Naive B cell (primary cell): ENCODE measurements around the gene TOGARAM1. TPM values are rescaled to one million over a fixed set of nuclear protein-coding genes. Genes with fewer than 3 reads are reported as not detected.
A peak's percentile ranks its signal among the peaks of the same experiment; 100 is the strongest.

Source experiments
- ATAC-seq, 2 donors: fragments of 150-1000 bp; cut with Tn5 transposase; 2 replicates each; pipeline ENCODE4 v1.10.0; 2021; ENCODE audit warnings: low read depth in 2 of 2, mild to moderate bottlenecking in 2 of 2, moderate library complexity in 2 of 2
- DNase-seq: peaks from one replicate; pipeline ENCODE4 v3.0.0; 2022
- H3K27ac Mint-ChIP-seq, 6 donors: one replicate each; pipeline ENCODE4 v1.8.0; 2020 to 2022; ENCODE audit warnings: mild to moderate bottlenecking in 6 of 6, mixed read lengths in 6 of 6, moderate library complexity in 5 of 6, inconsistent platforms in 2 of 6
- H3K27me3 Mint-ChIP-seq, 3 donors: one replicate each; pipeline ENCODE4 v1.8.0; 2021 to 2022; ENCODE audit warnings: mixed read lengths in 3 of 3, mild to moderate bottlenecking in 1 of 3
- H3K36me3 Mint-ChIP-seq, 2 donors: one replicate each; pipeline ENCODE4 v1.8.0; 2020 to 2022; ENCODE audit warnings: mixed read lengths in 2 of 2, inconsistent platforms in 1 of 2, mild to moderate bottlenecking in 1 of 2
- H3K4me1 Mint-ChIP-seq, 3 donors: one replicate each; pipeline ENCODE4 v1.8.0; 2020 to 2022; ENCODE audit warnings: mixed read lengths in 3 of 3, inconsistent platforms in 1 of 3, mild to moderate bottlenecking in 1 of 3, moderate library complexity in 1 of 3
- H3K4me3 Mint-ChIP-seq, 8 donors: one replicate each; pipeline ENCODE4 v1.8.0; 2020 to 2022; ENCODE audit warnings: mild to moderate bottlenecking in 8 of 8, mixed read lengths in 8 of 8, moderate library complexity in 8 of 8, inconsistent platforms in 2 of 8
- H3K9me3 Mint-ChIP-seq, 7 donors: one replicate each; pipeline ENCODE4 v1.8.0; 2020 to 2022; ENCODE audit warnings: mixed read lengths in 7 of 7, mild to moderate bottlenecking in 5 of 7, inconsistent platforms in 2 of 7, moderate library complexity in 1 of 7
- polyA plus RNA-seq, 6 donors: library from polyadenylated mRNA; unstranded; fragments of 300-500 nt; fragmentation: Illumina TruSeq; gene quantifications; one replicate each; pipeline ENCODE4 v1.2.3, GENCODE V29; 2021; ENCODE audit warnings: low read depth in 6 of 6

Gene TOGARAM1
- polyA plus RNA-seq, 6 donors from 2014 or later = 13.0 to 27.0 (median 15.8) TPM

DNA sequence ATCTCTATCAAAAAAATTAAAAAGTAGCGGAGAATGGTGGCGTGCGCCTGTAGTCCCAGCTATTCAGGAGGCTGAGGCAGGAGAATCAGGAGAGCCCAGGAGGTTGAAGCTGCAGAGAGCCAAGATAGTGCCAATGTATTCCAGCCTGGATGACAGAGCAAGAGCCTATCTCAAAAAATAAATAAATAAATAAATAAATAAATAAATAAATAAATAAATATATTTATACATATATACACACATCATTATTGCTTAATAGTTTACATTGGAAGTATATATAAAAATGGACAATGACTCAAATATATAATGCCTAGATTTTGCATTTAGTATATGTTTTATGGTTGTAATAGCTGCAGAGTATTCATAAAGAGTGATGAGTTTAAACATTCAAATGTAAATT, 53.1 kb downstream of the TOGARAM1 start:
- Mint-ChIP-seq H3K27me3 (no peaks in the 10 kb centered on the region), H3K4me1 (no peaks in the 10 kb centered on the region), H3K4me3 (no peak overlapping the region), H3K9me3 (no peaks in the 10 kb centered on the region), H3K36me3 (peaks cover 21% of the 10 kb centered on the region in 2 donors), H3K27ac (no peak overlapping the region)
- DNase-seq = no peak
- ATAC-seq = no peak

DNA sequence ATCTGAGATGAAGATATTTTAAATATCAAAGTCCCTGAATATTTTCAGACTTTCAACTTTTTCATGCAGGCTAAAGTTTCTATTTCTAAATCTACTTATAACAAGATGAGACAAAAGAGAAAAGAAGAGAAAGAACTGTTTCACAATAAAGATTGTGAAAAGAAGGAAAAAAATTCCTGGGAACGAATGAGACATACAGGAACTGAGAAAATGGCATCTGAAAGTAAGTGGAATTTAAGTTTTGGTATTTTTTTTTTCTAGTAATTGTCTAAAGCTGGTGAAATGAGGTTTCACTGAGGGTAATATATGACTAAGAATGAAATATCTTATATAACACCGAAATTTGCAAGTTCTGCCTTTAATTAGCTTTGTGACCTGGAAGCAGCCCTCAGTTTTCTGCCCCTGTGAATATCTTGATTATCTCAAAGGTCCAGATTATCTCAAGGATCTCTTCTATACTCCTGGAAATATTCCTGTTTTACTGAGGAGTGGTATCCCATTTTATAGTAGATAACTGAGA, 66.2 kb downstream of the TOGARAM1 start:
- no peaks in the 10 kb centered on the region for H3K9me3 Mint-ChIP-seq
- H3K4me1 Mint-ChIP-seq = no peaks in the 10 kb centered on the region
- peak overlapping the region in 1 of 6 donors; percentile 56 for H3K27ac Mint-ChIP-seq
- no peaks in the 10 kb centered on the region for H3K27me3 Mint-ChIP-seq
- no peak overlapping the region for H3K4me3 Mint-ChIP-seq
- peaks cover 0 to 10% of the 10 kb centered on the region in 2 donors for H3K36me3 Mint-ChIP-seq
- DNase-seq = no peak
- no peak for ATAC-seq

DNA sequence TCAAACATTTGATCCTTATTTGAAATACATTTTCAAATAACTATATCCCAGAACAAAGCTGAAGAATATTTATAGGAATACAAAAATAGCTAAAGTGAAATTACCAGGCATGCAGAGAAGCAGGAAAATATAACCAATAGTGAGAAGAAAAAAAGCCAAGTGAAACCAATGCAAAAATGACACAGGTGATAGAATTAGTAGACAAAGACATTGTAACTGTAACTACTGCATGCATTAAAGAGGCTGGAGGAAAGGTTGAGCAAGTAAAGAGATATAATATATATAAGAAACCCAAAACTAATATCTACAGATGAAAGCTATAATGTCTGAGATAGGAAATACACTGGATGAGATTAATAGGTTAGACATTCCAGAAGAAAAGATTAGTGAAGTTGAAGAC, 72.7 kb downstream of the TOGARAM1 start:
- no peak for ATAC-seq
- peak overlapping the region in 1 of 6 donors; percentile 21 for H3K27ac Mint-ChIP-seq
- H3K4me1 Mint-ChIP-seq = no peaks in the 10 kb centered on the region
- no peaks in the 10 kb centered on the region for H3K27me3 Mint-ChIP-seq
- H3K9me3 Mint-ChIP-seq = peaks cover 0 to 2% (median 0%) of the 10 kb centered on the region in 7 donors
- no peak for DNase-seq
- peaks cover 13 to 22% of the 10 kb centered on the region in 2 donors for H3K36me3 Mint-ChIP-seq
- H3K4me3 Mint-ChIP-seq = no peak overlapping the region

- H3K27ac Mint-ChIP-seq = no peak overlapping the region
- no peaks in the 10 kb centered on the region for H3K27me3 Mint-ChIP-seq
- H3K4me3 Mint-ChIP-seq = no peak overlapping the region
- peaks cover 13 to 27% of the 10 kb centered on the region in 2 donors for H3K36me3 Mint-ChIP-seq
- no peaks in the 10 kb centered on the region for H3K4me1 Mint-ChIP-seq
- peaks cover 0 to 2% (median 0%) of the 10 kb centered on the region in 7 donors for H3K9me3 Mint-ChIP-seq
- DNase-seq (no peak), ATAC-seq (no peak)
Measured at GRCh38 chr14:45038256-45038655, 76.3 kb downstream of the TOGARAM1 start.

DNA sequence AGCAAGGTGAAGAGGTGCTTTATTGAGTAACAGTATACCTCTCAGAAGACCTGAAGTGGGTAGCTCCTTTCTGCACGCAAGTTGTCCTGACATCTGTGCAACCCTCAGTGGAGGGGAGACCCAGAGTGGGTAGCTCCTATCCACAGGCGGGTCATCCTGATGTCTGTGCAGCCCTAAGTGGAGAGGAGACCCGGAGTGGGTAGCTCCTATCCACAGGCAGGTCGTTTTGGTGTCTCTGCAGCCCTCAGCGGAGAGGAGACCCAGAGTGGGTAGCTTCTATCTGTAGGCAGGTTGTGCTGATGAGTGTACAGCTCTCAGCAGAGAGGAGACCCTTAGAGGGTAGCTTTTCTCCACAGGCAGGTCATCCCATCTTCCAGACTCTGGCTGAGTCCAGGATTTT, 76.9 kb downstream of the TOGARAM1 start:
- Mint-ChIP-seq H3K9me3 (peaks cover 0 to 2% (median 0%) of the 10 kb centered on the region in 7 donors), H3K4me1 (no peaks in the 10 kb centered on the region), H3K27me3 (no peaks in the 10 kb centered on the region), H3K4me3 (no peak overlapping the region), H3K36me3 (peaks cover 13 to 21% of the 10 kb centered on the region in 2 donors), H3K27ac (no peak overlapping the region)
- no peak for ATAC-seq
- DNase-seq = no peak

DNA sequence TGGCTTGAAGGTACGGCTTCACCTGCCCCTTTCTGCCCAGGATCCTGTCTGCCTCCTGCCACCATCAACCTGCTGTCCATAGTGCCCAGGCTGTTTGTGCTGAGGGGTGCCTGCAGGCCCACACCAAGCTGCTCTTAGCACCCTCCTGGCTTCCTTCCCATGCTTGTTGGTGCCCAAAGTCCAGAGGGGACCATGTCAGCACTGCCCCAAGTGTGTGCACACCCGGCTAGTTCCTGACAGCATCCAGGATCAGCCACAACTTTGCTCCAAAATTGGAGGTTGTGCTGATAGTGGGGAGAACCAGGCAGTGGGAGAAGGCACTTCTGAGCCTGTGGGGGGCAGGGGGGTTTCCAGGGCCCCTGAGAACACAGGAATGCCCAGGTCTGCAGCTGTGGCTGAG, 77.4 kb downstream of the TOGARAM1 start:
- H3K4me1 Mint-ChIP-seq = no peaks in the 10 kb centered on the region
- no peaks in the 10 kb centered on the region for H3K27me3 Mint-ChIP-seq
- DNase-seq (no peak), ATAC-seq (no peak)
- H3K27ac Mint-ChIP-seq = no peak overlapping the region
- no peak overlapping the region for H3K4me3 Mint-ChIP-seq
- H3K36me3 Mint-ChIP-seq = peaks cover 12 to 20% of the 10 kb centered on the region in 2 donors
- H3K9me3 Mint-ChIP-seq = peaks cover 0 to 2% (median 0%) of the 10 kb centered on the region in 7 donors

DNA sequence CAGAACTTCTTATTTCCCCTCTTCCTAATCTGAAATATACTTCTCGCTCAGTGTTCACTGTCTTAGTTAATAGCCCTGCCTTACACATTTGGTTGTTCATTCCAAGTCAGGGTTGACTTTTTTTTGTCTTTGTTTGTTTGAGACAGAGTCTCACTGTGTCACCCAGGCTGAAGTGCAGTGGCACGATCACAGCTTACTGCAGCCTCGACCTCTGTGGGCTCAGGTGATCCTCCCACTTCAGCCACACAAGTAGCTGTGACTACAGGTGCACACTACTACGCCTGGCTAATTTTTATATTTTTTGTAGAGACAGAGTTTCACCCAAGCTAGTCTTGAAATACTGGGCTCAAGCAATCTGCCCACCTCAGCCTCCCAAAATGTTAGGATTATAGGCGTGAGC, 79.7 kb downstream of the TOGARAM1 start:
- Mint-ChIP-seq H3K4me1 (no peaks in the 10 kb centered on the region), H3K27me3 (no peaks in the 10 kb centered on the region), H3K27ac (peak overlapping the region in 2 of 6 donors; percentile 57 to 69), H3K4me3 (no peak overlapping the region), H3K9me3 (peaks cover 0 to 2% (median 0%) of the 10 kb centered on the region in 7 donors), H3K36me3 (peaks cover 3 to 17% of the 10 kb centered on the region in 2 donors)
- no peak for DNase-seq
- ATAC-seq = no peak

DNA sequence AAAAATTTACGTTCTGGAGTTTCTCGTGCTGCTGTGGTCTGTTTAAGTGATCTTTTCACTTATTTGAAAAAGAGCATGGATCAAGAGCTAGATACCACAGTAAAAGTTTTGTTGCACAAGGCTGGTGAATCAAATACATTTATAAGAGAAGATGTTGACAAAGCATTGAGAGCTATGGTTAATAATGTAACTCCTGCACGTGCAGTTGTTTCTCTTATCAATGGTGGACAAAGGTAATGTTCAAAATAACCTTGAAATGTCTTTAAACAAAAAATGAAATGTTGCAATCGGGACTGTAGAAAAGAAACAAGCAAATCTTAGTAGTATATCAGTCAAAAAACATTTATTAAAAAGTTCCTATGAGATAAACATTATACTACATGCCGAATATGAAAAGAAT, 82.6 kb downstream of the TOGARAM1 start:
- ATAC-seq (no peak), DNase-seq (no peak)
- no peaks in the 10 kb centered on the region for H3K9me3 Mint-ChIP-seq
- H3K27ac Mint-ChIP-seq = no peak overlapping the region
- H3K4me1 Mint-ChIP-seq = peaks cover 4 to 9% (median 7%) of the 10 kb centered on the region in 3 donors
- no peaks in the 10 kb centered on the region for H3K27me3 Mint-ChIP-seq
- peaks cover 8% of the 10 kb centered on the region in 2 donors for H3K36me3 Mint-ChIP-seq
- H3K4me3 Mint-ChIP-seq = no peak overlapping the region

- Mint-ChIP-seq H3K4me1 (peaks cover 4 to 9% (median 8%) of the 10 kb centered on the region in 3 donors), H3K9me3 (no peaks in the 10 kb centered on the region), H3K4me3 (no peak overlapping the region), H3K27me3 (no peaks in the 10 kb centered on the region), H3K36me3 (peaks cover 4 to 8% of the 10 kb centered on the region in 2 donors), H3K27ac (peak overlapping the region in 2 of 6 donors; percentile 51 to 84)
- DNase-seq (no peak), ATAC-seq (no peak)
Measured at GRCh38 chr14:45048385-45048784, 86.4 kb downstream of the TOGARAM1 start.

GRCh38 chr14:45051180-45051579, 89.2 kb downstream of the TOGARAM1 start:
- H3K4me3 Mint-ChIP-seq = no peak overlapping the region
- no peak overlapping the region for H3K27ac Mint-ChIP-seq
- no peaks in the 10 kb centered on the region for H3K27me3 Mint-ChIP-seq
- DNase-seq = no peak
- H3K36me3 Mint-ChIP-seq = peaks cover 8 to 9% of the 10 kb centered on the region in 2 donors
- no peak for ATAC-seq
- peaks cover 4 to 9% (median 8%) of the 10 kb centered on the region in 3 donors for H3K4me1 Mint-ChIP-seq
- H3K9me3 Mint-ChIP-seq = no peaks in the 10 kb centered on the region

DNA sequence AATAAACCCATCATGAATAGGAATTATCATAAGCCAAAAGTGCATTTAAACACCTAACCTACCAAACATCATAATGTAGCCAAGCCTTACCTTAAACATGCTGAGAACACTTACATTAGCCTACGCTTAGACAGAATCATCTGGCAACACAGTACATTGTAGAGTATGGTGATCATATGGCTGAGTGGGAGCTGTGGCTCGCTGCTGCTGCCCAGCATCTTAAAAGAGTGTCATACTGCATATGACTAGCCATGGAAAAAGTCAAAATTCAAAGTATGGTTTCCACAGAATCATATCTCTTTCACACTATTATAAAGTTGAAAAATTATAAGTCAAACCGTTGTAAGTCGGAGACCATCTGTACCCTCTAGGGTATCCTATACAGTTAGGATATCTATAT, 89.9 kb downstream of the TOGARAM1 start:
- Mint-ChIP-seq H3K4me1 (peaks cover 4 to 9% (median 8%) of the 10 kb centered on the region in 3 donors), H3K9me3 (no peaks in the 10 kb centered on the region), H3K27ac (no peak overlapping the region), H3K4me3 (no peak overlapping the region), H3K27me3 (no peaks in the 10 kb centered on the region), H3K36me3 (peaks cover 3 to 14% of the 10 kb centered on the region in 2 donors)
- DNase-seq (no peak), ATAC-seq (no peak)

- H3K9me3 Mint-ChIP-seq = no peaks in the 10 kb centered on the region
- no peaks in the 10 kb centered on the region for H3K27me3 Mint-ChIP-seq
- peak overlapping the region in 4 of 6 donors; percentile 1 to 57 (median 22) for H3K27ac Mint-ChIP-seq
- no peaks in the 10 kb centered on the region for H3K4me1 Mint-ChIP-seq
- H3K36me3 Mint-ChIP-seq = peaks cover 12 to 28% of the 10 kb centered on the region in 2 donors
- no peak for DNase-seq
- ATAC-seq = no peak
- no peak overlapping the region for H3K4me3 Mint-ChIP-seq
Measured at GRCh38 chr14:45057349-45057748, 95.4 kb downstream of the TOGARAM1 start.

DNA sequence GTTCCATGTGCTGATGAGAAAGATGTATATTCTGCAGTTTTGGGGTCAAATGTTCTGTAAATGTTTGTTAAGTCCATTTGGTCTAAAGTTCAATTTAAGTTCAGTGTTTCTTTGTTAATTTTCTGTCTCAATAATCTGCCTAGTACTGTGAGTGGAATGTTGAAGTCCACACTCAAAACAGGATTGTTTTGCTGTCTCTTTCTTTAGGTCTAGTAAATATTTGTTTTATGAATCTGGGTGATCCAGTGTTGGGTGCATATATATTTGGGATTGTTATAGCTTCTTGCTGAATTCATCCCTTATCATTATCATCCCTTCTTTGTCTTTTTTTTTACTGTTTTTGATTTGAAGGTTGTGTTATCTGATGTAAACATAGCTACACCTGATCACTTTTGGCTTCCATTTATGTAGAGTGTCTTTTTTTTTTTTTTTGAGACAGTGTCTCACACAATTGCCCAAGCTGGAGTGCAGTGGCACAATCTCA, 95.9 kb downstream of the TOGARAM1 start:
- DNase-seq = no peak
- ATAC-seq = no peak
- H3K9me3 Mint-ChIP-seq = no peaks in the 10 kb centered on the region
- peaks cover 12 to 28% of the 10 kb centered on the region in 2 donors for H3K36me3 Mint-ChIP-seq
- no peaks in the 10 kb centered on the region for H3K27me3 Mint-ChIP-seq
- H3K4me3 Mint-ChIP-seq = no peak overlapping the region
- H3K27ac Mint-ChIP-seq = peak overlapping the region in 1 of 6 donors; percentile 26
- no peaks in the 10 kb centered on the region for H3K4me1 Mint-ChIP-seq

GRCh38 chr14:45060551-45060950, 98.6 kb downstream of the TOGARAM1 start:
- H3K36me3 Mint-ChIP-seq = peaks cover 12 to 22% of the 10 kb centered on the region in 2 donors
- H3K4me1 Mint-ChIP-seq = peaks cover 0 to 5% (median 0%) of the 10 kb centered on the region in 3 donors
- H3K27me3 Mint-ChIP-seq = no peaks in the 10 kb centered on the region
- H3K27ac Mint-ChIP-seq = peak overlapping the region in 1 of 6 donors; percentile 28
- no peak for ATAC-seq
- H3K4me3 Mint-ChIP-seq = no peak overlapping the region
- no peaks in the 10 kb centered on the region for H3K9me3 Mint-ChIP-seq
- no peak for DNase-seq
